Activated CD8-positive, alpha-beta T cell treated with anti-CD3 and anti-CD28 coated beads for 36 hours (primary cell): ENCODE data around the gene GARIN5B. TPM values are rescaled to one million over a fixed set of nuclear protein-coding genes. Genes with fewer than 3 reads are reported as not detected.

ENCODE experiments used
- ATAC-seq: fragments of 200-7000 bp; cut with Tn5 transposase; one replicate; pipeline ENCODE4 v1.10.0; 2021; ENCODE audit warnings: mild to moderate bottlenecking, moderate library complexity
- CTCF ChIA-PET: fragments of 350-600 bp; sonication (Branson Sonifier 250); formaldehyde crosslinking; loops from one replicate; lab custom pipeline; 2021; ENCODE audit warnings: antibody characterized with exemption; lab: Charles Lee
- POLR2A ChIA-PET: fragments of 350-600 bp; sonication (Branson Sonifier 250); formaldehyde crosslinking; loops from one replicate; lab custom pipeline; 2021; ENCODE audit warnings: antibody characterized with exemption; lab: Charles Lee
- DNase-seq: peaks from one replicate; pipeline ENCODE4 v3.0.0-alpha.2; 2020
- H3K27ac Mint-ChIP-seq: one replicate; pipeline ENCODE4 v1.8.0; 2021; ENCODE audit warnings: mild to moderate bottlenecking, mixed read lengths
- H3K27me3 Mint-ChIP-seq: one replicate; pipeline ENCODE4 v1.8.0; 2021; ENCODE audit warnings: mixed read lengths
- H3K36me3 Mint-ChIP-seq: one replicate; pipeline ENCODE4 v1.8.0; 2021; ENCODE audit warnings: low read depth, mixed read lengths
- H3K4me1 Mint-ChIP-seq: one replicate; pipeline ENCODE4 v1.8.0; 2021; ENCODE audit warnings: low read depth, mixed read lengths
- H3K4me3 Mint-ChIP-seq: one replicate; pipeline ENCODE4 v1.8.0; 2021; ENCODE audit warnings: mild to moderate bottlenecking, moderate library complexity, mixed read lengths
- H3K9me3 Mint-ChIP-seq: one replicate; pipeline ENCODE4 v1.8.0; 2021; ENCODE audit warnings: mixed read lengths
- CTCF ChIP-seq: fragments of 200-600 bp; IDR thresholded peaks from one replicate; pipeline ENCODE4 v1.8.0; 2022; ENCODE audit warnings: antibody characterized with exemption, mild to moderate bottlenecking
- intact Hi-C: fragments of 100-400 bp; cut with micrococcal nuclease; formaldehyde crosslinking; loops from one replicate; pipeline ENCODE4 v1.10.0; 2022
- total RNA-seq, 2 experiments: library from RNA; stranded (reverse); gene quantifications; one replicate each; pipeline ENCODE4 v1.2.3, GENCODE V29; 2021

Gene GARIN5B
- total RNA-seq, 2 experiments from 2014 or later: not detected

GRCh38 chr19:55320844-55321419 is 42.1 kb downstream of the GARIN5B start:
- POLR2A ChIA-PET: no interaction called here
- ATAC-seq: no peak
- no peak for TF ChIP-seq CTCF
- Mint-ChIP-seq H3K27ac (no peak overlapping the region), H3K36me3 (no peaks in the 10 kb centered on the region), H3K4me3 (no peak overlapping the region), H3K27me3 (peaks cover 5% of the 10 kb centered on the region), H3K4me1 (no peaks in the 10 kb centered on the region), H3K9me3 (no peaks in the 10 kb centered on the region)
- DNase-seq: no peak
- intact Hi-C loops: no loop called here
- CTCF ChIA-PET: interaction anchor here (0.8 to 2.8 kb wide), 2 partner anchors 19 to 29 kb away, joined by 3 to 8 read pairs; no protein-coding TSS in a partner anchor

GRCh38 chr19:55319785-55320184 is 43.3 kb downstream of the GARIN5B start:
- Mint-ChIP-seq H3K27me3 (peaks cover 5% of the 10 kb centered on the region), H3K4me1 (no peaks in the 10 kb centered on the region), H3K36me3 (no peaks in the 10 kb centered on the region), H3K4me3 (no peak overlapping the region), H3K9me3 (no peaks in the 10 kb centered on the region), H3K27ac (no peak overlapping the region)
- TF ChIP-seq CTCF: no peak
- intact Hi-C loops: no loop called here
- ChIA-PET POLR2A (no interaction called here), CTCF (interaction anchor here (1.1 to 2.8 kb wide), 2 partner anchors 18 kb away, joined by 3 to 8 read pairs; no protein-coding TSS in a partner anchor)
- DNase-seq (no peak), ATAC-seq (no peak)

GRCh38 chr19:55316646-55317045 is 46.4 kb downstream of the GARIN5B start:
- no peak overlapping the region for H3K27ac Mint-ChIP-seq
- DNase-seq (no peak), ATAC-seq (no peak)
- no peaks in the 10 kb centered on the region for H3K4me1 Mint-ChIP-seq
- ChIA-PET POLR2A (no interaction called here), CTCF (interaction anchor here (1.9 kb wide), 1 partner anchor 15 kb away, joined by 10 read pairs; no protein-coding TSS in a partner anchor)
- no peak for TF ChIP-seq CTCF
- no peaks in the 10 kb centered on the region for H3K36me3 Mint-ChIP-seq
- intact Hi-C loops: no loop called here
- no peaks in the 10 kb centered on the region for H3K27me3 Mint-ChIP-seq
- H3K4me3 Mint-ChIP-seq: no peak overlapping the region
- no peaks in the 10 kb centered on the region for H3K9me3 Mint-ChIP-seq

GRCh38 chr19:55315956-55316525 is 47.0 kb downstream of the GARIN5B start:
- H3K27me3 Mint-ChIP-seq: no peaks in the 10 kb centered on the region

More at GRCh38 chr19:55315956-55316525, 47.0 kb downstream of the GARIN5B start:
- H3K27ac Mint-ChIP-seq: no peak overlapping the region
- H3K4me3 Mint-ChIP-seq: no peak overlapping the region
- POLR2A ChIA-PET: interaction anchor here (1.2 kb wide), 1 partner anchor 33 kb away, joined by 3 read pairs; no protein-coding TSS in a partner anchor
- no peaks in the 10 kb centered on the region for H3K36me3 Mint-ChIP-seq
- H3K4me1 Mint-ChIP-seq: no peaks in the 10 kb centered on the region
- no peaks in the 10 kb centered on the region for H3K9me3 Mint-ChIP-seq
- DNase-seq (no peak), ATAC-seq (no peak)
- intact Hi-C loops: no loop called here
- TF ChIP-seq CTCF: no peak
- CTCF ChIA-PET: no interaction called here
